ENCODE results near the gene CORIN.

DNA sequence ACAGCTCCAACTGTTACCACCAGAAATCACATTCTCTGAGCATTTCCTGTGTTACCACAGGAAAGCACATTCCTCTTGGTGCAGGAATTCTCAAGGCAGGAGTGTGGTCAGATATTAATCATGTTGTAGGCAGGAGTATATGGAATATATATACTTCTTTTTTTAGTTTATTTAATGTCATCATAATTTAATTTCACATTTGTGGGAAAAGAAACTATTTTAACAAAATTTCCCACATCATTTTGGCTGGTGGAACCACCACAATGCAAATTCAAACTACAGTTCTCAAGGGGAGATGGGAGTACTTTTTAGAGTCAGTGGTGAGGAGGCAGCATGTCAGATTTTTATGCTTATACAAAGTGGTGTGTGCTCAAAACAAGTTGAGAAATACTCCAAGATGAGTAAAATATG is 213.8 kb downstream of the CORIN start:
- TF ChIP-seq, protein P1, sequence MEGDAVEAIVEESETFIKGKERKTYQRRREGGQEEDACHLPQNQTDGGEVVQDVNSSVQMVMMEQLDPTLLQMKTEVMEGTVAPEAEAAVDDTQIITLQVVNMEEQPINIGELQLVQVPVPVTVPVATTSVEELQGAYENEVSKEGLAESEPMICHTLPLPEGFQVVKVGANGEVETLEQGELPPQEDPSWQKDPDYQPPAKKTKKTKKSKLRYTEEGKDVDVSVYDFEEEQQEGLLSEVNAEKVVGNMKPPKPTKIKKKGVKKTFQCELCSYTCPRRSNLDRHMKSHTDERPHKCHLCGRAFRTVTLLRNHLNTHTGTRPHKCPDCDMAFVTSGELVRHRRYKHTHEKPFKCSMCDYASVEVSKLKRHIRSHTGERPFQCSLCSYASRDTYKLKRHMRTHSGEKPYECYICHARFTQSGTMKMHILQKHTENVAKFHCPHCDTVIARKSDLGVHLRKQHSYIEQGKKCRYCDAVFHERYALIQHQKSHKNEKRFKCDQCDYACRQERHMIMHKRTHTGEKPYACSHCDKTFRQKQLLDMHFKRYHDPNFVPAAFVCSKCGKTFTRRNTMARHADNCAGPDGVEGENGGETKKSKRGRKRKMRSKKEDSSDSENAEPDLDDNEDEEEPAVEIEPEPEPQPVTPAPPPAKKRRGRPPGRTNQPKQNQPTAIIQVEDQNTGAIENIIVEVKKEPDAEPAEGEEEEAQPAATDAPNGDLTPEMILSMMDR (IDR thresholded peaks at IDR 0.05; ENCODE audit: low read depth, low read length): no peak
- TF ChIP-seq EZH2phosphoT487 (IDR thresholded peaks at IDR 0.05; ENCODE audit: low read depth): no peak
